Measurements from ENCODE around the gene ASCC1. TPM values are rescaled to one million over a fixed set of nuclear protein-coding genes. Genes with fewer than 3 reads are reported as not detected.

ASCC1 gene
- total and polyA plus RNA-seq, 2 of the 13 experiments (the other 11 are each of a cell fraction or from before 2014, with no cell fraction given): 21.6 to 30.1 TPM

DNA sequence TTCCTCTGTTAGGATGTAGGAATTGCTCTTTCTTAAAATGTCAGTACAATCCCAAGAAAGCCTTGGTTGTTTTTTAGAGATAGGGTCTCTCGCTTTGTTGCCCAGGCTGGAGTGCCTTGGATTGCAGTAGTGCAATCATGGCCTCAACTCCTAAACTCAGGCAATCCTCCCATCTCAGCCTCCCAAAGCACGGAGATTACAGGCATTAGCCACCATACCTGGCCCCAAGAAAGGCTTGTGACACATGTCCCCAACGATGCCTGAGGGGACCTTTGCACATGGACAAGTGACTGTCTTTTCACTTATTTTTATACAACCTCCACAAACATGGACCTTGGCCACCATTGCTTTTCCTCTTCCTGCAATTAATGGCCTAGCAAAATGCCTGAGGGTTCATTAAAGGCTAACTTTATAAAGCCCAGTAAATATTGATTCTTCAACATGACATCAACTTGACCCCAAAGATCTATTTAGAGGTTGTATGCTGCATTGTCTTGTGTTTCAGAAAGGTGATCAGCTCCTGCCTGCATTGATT is 117.7 kb downstream of the ASCC1 start (continued):
- TF ChIP-seq, protein P1, sequence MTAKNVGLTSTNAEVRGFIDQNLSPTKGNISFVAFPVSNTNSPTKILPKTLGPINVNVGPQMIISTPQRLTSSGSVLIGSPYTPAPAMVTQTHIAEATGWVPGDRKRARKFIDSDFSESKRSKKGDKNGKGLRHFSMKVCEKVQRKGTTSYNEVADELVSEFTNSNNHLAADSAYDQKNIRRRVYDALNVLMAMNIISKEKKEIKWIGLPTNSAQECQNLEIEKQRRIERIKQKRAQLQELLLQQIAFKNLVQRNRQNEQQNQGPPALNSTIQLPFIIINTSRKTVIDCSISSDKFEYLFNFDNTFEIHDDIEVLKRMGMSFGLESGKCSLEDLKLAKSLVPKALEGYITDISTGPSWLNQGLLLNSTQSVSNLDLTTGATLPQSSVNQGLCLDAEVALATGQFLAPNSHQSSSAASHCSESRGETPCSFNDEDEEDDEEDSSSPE (CRISPR knock-in tag; IDR thresholded peaks at IDR 0.05): peak; percentile 55; the same call in 1 of the 2 replicates
- TF ChIP-seq EED (CRISPR knock-in tag; IDR thresholded peaks at IDR 0.05) (no peak), RFXANK (CRISPR knock-in tag; IDR thresholded peaks at IDR 0.05) (no peak), CHD4 (IDR thresholded peaks at IDR 0.05; ENCODE audit: borderline replicate concordance, low read length) (peak; percentile 86; the same call in 1 of the 2 replicates), ZNF761 (CRISPR knock-in tag; conservative IDR thresholded peaks at IDR 0.05) (no peak), CHD2 (IDR thresholded peaks at IDR 0.05; ENCODE audit: low read depth, low read length) (no peak), ERF (CRISPR knock-in tag; IDR thresholded peaks at IDR 0.05) (peak; percentile 83), HNRNPH1 (optimal IDR thresholded peaks at IDR 0.05; ENCODE audit: low read depth, low read length) (no peak), ZNF124 (CRISPR knock-in tag; IDR thresholded peaks at IDR 0.05) (peak; percentile 66; the same call in 1 of the 2 replicates), ATAD3A (CRISPR knock-in tag; IDR thresholded peaks at IDR 0.05) (no peak), SMARCE1 (IDR thresholded peaks at IDR 0.05; ENCODE audit: borderline replicate concordance) (no peak), MAFG (CRISPR knock-in tag; IDR thresholded peaks at IDR 0.05) (no peak), ZFP82 (CRISPR knock-in tag; IDR thresholded peaks at IDR 0.05; ENCODE audit: borderline replicate concordance) (no peak), TAF1 (CRISPR knock-in tag; IDR thresholded peaks at IDR 0.05) (no peak), ZNF720 (CRISPR knock-in tag; IDR thresholded peaks at IDR 0.05) (no peak), TEAD2 (CRISPR knock-in tag; IDR thresholded peaks at IDR 0.05) (no peak)
- TF ChIP-seq, protein P2, sequence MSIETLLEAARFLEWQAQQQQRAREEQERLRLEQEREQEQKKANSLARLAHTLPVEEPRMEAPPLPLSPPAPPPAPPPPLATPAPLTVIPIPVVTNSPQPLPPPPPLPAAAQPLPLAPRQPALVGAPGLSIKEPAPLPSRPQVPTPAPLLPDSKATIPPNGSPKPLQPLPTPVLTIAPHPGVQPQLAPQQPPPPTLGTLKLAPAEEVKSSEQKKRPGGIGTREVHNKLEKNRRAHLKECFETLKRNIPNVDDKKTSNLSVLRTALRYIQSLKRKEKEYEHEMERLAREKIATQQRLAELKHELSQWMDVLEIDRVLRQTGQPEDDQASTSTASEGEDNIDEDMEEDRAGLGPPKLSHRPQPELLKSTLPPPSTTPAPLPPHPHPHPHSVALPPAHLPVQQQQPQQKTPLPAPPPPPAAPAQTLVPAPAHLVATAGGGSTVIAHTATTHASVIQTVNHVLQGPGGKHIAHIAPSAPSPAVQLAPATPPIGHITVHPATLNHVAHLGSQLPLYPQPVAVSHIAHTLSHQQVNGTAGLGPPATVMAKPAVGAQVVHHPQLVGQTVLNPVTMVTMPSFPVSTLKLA (IDR thresholded peaks at IDR 0.05): no peak
- TF ChIP-seq, protein P3, sequence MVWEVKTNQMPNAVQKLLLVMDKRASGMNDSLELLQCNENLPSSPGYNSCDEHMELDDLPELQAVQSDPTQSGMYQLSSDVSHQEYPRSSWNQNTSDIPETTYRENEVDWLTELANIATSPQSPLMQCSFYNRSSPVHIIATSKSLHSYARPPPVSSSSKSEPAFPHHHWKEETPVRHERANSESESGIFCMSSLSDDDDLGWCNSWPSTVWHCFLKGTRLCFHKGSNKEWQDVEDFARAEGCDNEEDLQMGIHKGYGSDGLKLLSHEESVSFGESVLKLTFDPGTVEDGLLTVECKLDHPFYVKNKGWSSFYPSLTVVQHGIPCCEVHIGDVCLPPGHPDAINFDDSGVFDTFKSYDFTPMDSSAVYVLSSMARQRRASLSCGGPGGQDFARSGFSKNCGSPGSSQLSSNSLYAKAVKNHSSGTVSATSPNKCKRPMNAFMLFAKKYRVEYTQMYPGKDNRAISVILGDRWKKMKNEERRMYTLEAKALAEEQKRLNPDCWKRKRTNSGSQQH (CRISPR knock-in tag; IDR thresholded peaks at IDR 0.05; ENCODE audit: low read depth): no peak
- TF ChIP-seq, protein P4, sequence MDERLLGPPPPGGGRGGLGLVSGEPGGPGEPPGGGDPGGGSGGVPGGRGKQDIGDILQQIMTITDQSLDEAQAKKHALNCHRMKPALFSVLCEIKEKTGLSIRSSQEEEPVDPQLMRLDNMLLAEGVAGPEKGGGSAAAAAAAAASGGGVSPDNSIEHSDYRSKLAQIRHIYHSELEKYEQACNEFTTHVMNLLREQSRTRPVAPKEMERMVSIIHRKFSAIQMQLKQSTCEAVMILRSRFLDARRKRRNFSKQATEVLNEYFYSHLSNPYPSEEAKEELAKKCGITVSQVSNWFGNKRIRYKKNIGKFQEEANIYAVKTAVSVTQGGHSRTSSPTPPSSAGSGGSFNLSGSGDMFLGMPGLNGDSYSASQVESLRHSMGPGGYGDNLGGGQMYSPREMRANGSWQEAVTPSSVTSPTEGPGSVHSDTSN (CRISPR knock-in tag; IDR thresholded peaks at IDR 0.05): no peak
- TF ChIP-seq, protein P5, sequence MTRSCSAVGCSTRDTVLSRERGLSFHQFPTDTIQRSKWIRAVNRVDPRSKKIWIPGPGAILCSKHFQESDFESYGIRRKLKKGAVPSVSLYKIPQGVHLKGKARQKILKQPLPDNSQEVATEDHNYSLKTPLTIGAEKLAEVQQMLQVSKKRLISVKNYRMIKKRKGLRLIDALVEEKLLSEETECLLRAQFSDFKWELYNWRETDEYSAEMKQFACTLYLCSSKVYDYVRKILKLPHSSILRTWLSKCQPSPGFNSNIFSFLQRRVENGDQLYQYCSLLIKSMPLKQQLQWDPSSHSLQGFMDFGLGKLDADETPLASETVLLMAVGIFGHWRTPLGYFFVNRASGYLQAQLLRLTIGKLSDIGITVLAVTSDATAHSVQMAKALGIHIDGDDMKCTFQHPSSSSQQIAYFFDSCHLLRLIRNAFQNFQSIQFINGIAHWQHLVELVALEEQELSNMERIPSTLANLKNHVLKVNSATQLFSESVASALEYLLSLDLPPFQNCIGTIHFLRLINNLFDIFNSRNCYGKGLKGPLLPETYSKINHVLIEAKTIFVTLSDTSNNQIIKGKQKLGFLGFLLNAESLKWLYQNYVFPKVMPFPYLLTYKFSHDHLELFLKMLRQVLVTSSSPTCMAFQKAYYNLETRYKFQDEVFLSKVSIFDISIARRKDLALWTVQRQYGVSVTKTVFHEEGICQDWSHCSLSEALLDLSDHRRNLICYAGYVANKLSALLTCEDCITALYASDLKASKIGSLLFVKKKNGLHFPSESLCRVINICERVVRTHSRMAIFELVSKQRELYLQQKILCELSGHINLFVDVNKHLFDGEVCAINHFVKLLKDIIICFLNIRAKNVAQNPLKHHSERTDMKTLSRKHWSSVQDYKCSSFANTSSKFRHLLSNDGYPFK (CRISPR knock-in tag; IDR thresholded peaks at IDR 0.05; ENCODE audit: borderline replicate concordance): no peak
- TF ChIP-seq, protein P6, sequence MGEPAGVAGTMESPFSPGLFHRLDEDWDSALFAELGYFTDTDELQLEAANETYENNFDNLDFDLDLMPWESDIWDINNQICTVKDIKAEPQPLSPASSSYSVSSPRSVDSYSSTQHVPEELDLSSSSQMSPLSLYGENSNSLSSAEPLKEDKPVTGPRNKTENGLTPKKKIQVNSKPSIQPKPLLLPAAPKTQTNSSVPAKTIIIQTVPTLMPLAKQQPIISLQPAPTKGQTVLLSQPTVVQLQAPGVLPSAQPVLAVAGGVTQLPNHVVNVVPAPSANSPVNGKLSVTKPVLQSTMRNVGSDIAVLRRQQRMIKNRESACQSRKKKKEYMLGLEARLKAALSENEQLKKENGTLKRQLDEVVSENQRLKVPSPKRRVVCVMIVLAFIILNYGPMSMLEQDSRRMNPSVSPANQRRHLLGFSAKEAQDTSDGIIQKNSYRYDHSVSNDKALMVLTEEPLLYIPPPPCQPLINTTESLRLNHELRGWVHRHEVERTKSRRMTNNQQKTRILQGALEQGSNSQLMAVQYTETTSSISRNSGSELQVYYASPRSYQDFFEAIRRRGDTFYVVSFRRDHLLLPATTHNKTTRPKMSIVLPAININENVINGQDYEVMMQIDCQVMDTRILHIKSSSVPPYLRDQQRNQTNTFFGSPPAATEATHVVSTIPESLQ (CRISPR knock-in tag; conservative IDR thresholded peaks at IDR 0.05): no peak

Measured in HepG2 (cell line).